Right ventricle myocardium inferior (tissue), 1 donor: Measurements from ENCODE around the gene ATP23. TPM values are rescaled to one million over a fixed set of nuclear protein-coding genes. Genes with fewer than 3 reads are reported as not detected.

ENCODE experiments used
- ATAC-seq: fragments of 200-7000 bp; cut with Tn5 transposase; one replicate; pipeline ENCODE4 v1.9.1; 2020; ENCODE audit warnings: mild to moderate bottlenecking, moderate library complexity
- DNase-seq: peaks from one replicate; pipeline ENCODE4 v3.0.0; 2021; ENCODE audit errors: missing footprints
- intact Hi-C: fragments of 100-400 bp; cut with DNase I; formaldehyde crosslinking; loops from one replicate; pipeline ENCODE4 v1.11.0; 2022
- long read RNA-seq: library from polyadenylated mRNA; unstranded; transcript quantifications from one replicate; pipeline ENCODE4 v2.0.0, GENCODE V29; 2021
- total RNA-seq: library from RNA; stranded (reverse); fragmentation: NEBNext Ultra II Directional; extraction: Animal tissue kit (Norgen Biotek cat#: 25700); gene quantifications from one replicate; pipeline ENCODE4 v1.2.1, GENCODE V29; 2021
- donor health status: DM: no; HTN: yes; CAD: no; lungs with severe emphysema.

Gene ATP23
- total RNA-seq: 8.2 TPM
- long read RNA-seq, partial matches to known transcripts: 0 of 3 reads
- long read RNA-seq, other reads (novel, unspliced or antisense): 0 of 3 reads

- DNase-seq (peak; percentile 97), ATAC-seq (peak; percentile 93)
- intact Hi-C loops: no loop called here
These were observed at the start of gene ATP23 for GRCh38 chr12:57941165-57941894. Gene ATP23, plus strand, starts transcription at chr12:57941567. Its CDS starts 135 bp downstream, at chr12:57941702.

- intact Hi-C loops: no loop called here
- ATAC-seq (no peak), DNase-seq (no peak)
These were observed 49.0 kb upstream of the ATP23 start for GRCh38 chr12:57892232-57892972.

GRCh38 chr12:57893431-57894353 lies 47.7 kb upstream of the ATP23 start:
- peak; percentile 83 for ATAC-seq
- intact Hi-C loops: loop anchor here (1.0 to 2.0 kb wide), 2 partner anchors 29 to 47 kb away; partner anchors contain the start of gene CTDSP2
- DNase-seq: peak; percentile 93

- ATAC-seq: no peak
- no peak for DNase-seq
- intact Hi-C loops: loop anchor here (2.0 kb wide), 1 partner anchor 30 kb away; no protein-coding TSS in a partner anchor
These were observed 46.7 kb upstream of the ATP23 start for GRCh38 chr12:57894399-57895292.

- no peak for DNase-seq
- intact Hi-C loops: loop anchor here (2.0 kb wide), 2 partner anchors 31 to 59 kb away; no protein-coding TSS in a partner anchor
- no peak for ATAC-seq
These were observed 45.8 kb upstream of the ATP23 start for GRCh38 chr12:57895389-57896114.

GRCh38 chr12:57896115-57896433 lies 45.3 kb upstream of the ATP23 start:
- no peak for ATAC-seq
- no peak for DNase-seq
- intact Hi-C loops: loop anchor here (2.0 kb wide), 1 partner anchor 59 kb away; no protein-coding TSS in a partner anchor

GRCh38 chr12:57896434-57897201 lies 44.7 kb upstream of the ATP23 start:
- intact Hi-C loops: loop anchor here (2.0 kb wide), 1 partner anchor 60 kb away; no protein-coding TSS in a partner anchor
- ATAC-seq (peak; percentile 45), DNase-seq (peak; percentile 87)

- ATAC-seq (no peak), DNase-seq (no peak)
- intact Hi-C loops: loop anchor here (2.0 kb wide), 1 partner anchor 61 kb away; no protein-coding TSS in a partner anchor
These were observed 43.9 kb upstream of the ATP23 start for GRCh38 chr12:57897286-57897974.

- intact Hi-C loops: no loop called here
- DNase-seq (no peak), ATAC-seq (no peak)
These were observed 42.9 kb upstream of the ATP23 start for GRCh38 chr12:57898308-57898970.

GRCh38 chr12:57899010-57899662 lies 42.2 kb upstream of the ATP23 start:
- no peak for DNase-seq
- ATAC-seq: no peak
- intact Hi-C loops: no loop called here

- DNase-seq (no peak), ATAC-seq (no peak)
- intact Hi-C loops: no loop called here
These were observed 38.8 kb upstream of the ATP23 start for GRCh38 chr12:57902478-57902969.

GRCh38 chr12:57904426-57904825 lies 36.9 kb upstream of the ATP23 start:
- intact Hi-C loops: no loop called here
- ATAC-seq: no peak
- DNase-seq: no peak

GRCh38 chr12:57904848-57905811 lies 36.2 kb upstream of the ATP23 start:
- intact Hi-C loops: loop anchor here (1.0 kb wide), 3 partner anchors 74 to 123 kb away; partner anchors contain the start of gene TSFM
- DNase-seq (peak; percentile 86), ATAC-seq (peak; percentile 93)
